Heart right ventricle (tissue), 16 donors: ENCODE measurements around the gene SLC16A10. TPM values are rescaled to one million over a fixed set of nuclear protein-coding genes. Genes with fewer than 3 reads are reported as not detected.
A peak's percentile ranks its signal among the peaks of the same experiment; 100 is the strongest.
"Not testable (repeated sequence)": the region's sequence is repeated elsewhere in the genome, so short reads cannot be mapped to it uniquely, and the experiment has no call there.

ENCODE experiments used
- ATAC-seq, 8 donors: fragments of 200-7000 bp; cut with Tn5 transposase; one replicate each; pipeline ENCODE4 v1.9.1; 2020; ENCODE audit warnings: mild to moderate bottlenecking in 8 of 8, moderate library complexity in 8 of 8, moderate number of reproducible peaks in 1 of 8
- DNase-seq, 2 donors: peaks; one replicate each; pipeline ENCODE4 v3.0.0-alpha.2; 2020
- H3K27ac ChIP-seq, 10 donors: fragments of 200-600 bp; sonication (generic) in 2 of 10; one replicate each; pipeline versions ENCODE4 v1.5.0 to v1.8.0; 2020 to 2022; ENCODE audit warnings: mild to moderate bottlenecking in 3 of 10
- H3K27me3 ChIP-seq, 7 donors: fragments of 200-600 bp; one replicate each; pipeline ENCODE4 v1.8.0; 2021 to 2022; ENCODE audit warnings: mild to moderate bottlenecking in 2 of 7
- H3K36me3 ChIP-seq, 9 donors: fragments of 200-600 bp; sonication (generic) in 1 of 9; one replicate each; pipeline versions ENCODE4 v1.5.0 to v1.8.0; 2020 to 2022; ENCODE audit warnings: mild to moderate bottlenecking in 2 of 9
- H3K4me1 ChIP-seq, 9 donors: fragments of 200-600 bp; sonication (generic) in 1 of 9; one replicate each; pipeline versions ENCODE4 v1.5.0 to v1.8.0; 2020 to 2022; ENCODE audit warnings: mild to moderate bottlenecking in 4 of 9
- H3K4me3 ChIP-seq, 10 donors: fragments of 200-600 bp; sonication (generic) in 2 of 10; one replicate each; pipeline versions ENCODE4 v1.5.0 to v1.8.0; 2020 to 2022; ENCODE audit warnings: mild to moderate bottlenecking in 7 of 10, moderate library complexity in 2 of 10
- H3K9me3 ChIP-seq, 11 donors: fragments of 200-600 bp in 10 of 11; sonication (generic) in 2 of 11; one replicate each; pipeline versions ENCODE4 v1.5.0 to v1.8.0; 2013 to 2022; ENCODE audit warnings: mild to moderate bottlenecking in 2 of 11, control low read depth in 1 of 11, moderate library complexity in 1 of 11
- CTCF ChIP-seq, 9 donors: fragments of 200-600 bp; sonication (generic) in 2 of 9; IDR thresholded peaks; one replicate each; pipeline versions ENCODE4 v1.5.0 to v1.8.0; 2021 to 2022; ENCODE audit warnings: antibody characterized with exemption in 9 of 9, mild to moderate bottlenecking in 5 of 9, moderate library complexity in 1 of 9
- WGBS, 2 donors: extraction: QIAGEN DNeasy Blood & Tissue Kit; methylation state at CpG; one replicate each; pipeline ENCODE4 v1.1.7; 2013; ENCODE audit warnings: inconsistent platforms in 1 of 2; 5-methylcytosine and 5-hydroxymethylcytosine counted together
- intact Hi-C, 10 donors: fragments of 100-400 bp; cut with DNase I; formaldehyde crosslinking; loops; one replicate each; pipeline versions ENCODE4 v1.11.1 to v1.14.2; 2022
- polyA plus RNA-seq, 2 donors: library from polyadenylated mRNA; stranded (reverse); fragments of 200-250 nt; gene quantifications; one replicate each; pipeline ENCODE4 v1.2.3, GENCODE V29; 2013
- total RNA-seq, 10 donors: library from RNA; stranded (reverse); fragmentation: NEBNext Ultra II Directional in 3 of 10; extraction: Animal tissue kit (Norgen Biotek cat#: 25700) in 3 of 10; gene quantifications; one replicate each; pipeline versions ENCODE4 v1.2.1 to v1.2.4, GENCODE V29; 2021 to 2023
- donor health status: Arrhythmogenic right ventricular cardiomyopathy.
- donor health status: ischemic (EF 13 %, LVEDD 7.1; RV severe dilation, severe dysfunction).
- donor health status: healthy with polysubstance abuse.
- donor health status: DM: no; HTN: yes; CAD: no.
- donor health status: DM: no; HTN: no; CAD: no.
- donor health status: ischemic (EF 25% LVEDD 6.9; RV normal size, moderate dysfunction).
- donor health status: ischemic (EF 25% LVEDD 5.7; RV mildly dilated, moderate dysfunction).
- donor health status: healthy.
- donor health status: DM: yes; HTN: yes; CAD: no.
- donor health status: Ischemic cardiomyopathy.
- donor health status: ischemic (EF 35%, LVEDD 5.7; RV mildly dilated, moderate dysfunction).
- donor health status: nonischemic (EF 11% LVEDD 7.7; RV severe dilation, severe dysfunction).
- donor health status: DM: yes; HTN: yes; CAD: no.
- donor health status: PGD.
- donor health status: ischemic (EF 29% LVEDD 5.4; RV normal size, mild dysfunction).
- donor health status: nonischemic (EF 23%, LVEDD 6.1; RV moderate dilation, normal function).

The SLC16A10 gene
- total and polyA plus RNA-seq, 12 donors = 1.4 to 8.1 (median 5.7) TPM

DNA sequence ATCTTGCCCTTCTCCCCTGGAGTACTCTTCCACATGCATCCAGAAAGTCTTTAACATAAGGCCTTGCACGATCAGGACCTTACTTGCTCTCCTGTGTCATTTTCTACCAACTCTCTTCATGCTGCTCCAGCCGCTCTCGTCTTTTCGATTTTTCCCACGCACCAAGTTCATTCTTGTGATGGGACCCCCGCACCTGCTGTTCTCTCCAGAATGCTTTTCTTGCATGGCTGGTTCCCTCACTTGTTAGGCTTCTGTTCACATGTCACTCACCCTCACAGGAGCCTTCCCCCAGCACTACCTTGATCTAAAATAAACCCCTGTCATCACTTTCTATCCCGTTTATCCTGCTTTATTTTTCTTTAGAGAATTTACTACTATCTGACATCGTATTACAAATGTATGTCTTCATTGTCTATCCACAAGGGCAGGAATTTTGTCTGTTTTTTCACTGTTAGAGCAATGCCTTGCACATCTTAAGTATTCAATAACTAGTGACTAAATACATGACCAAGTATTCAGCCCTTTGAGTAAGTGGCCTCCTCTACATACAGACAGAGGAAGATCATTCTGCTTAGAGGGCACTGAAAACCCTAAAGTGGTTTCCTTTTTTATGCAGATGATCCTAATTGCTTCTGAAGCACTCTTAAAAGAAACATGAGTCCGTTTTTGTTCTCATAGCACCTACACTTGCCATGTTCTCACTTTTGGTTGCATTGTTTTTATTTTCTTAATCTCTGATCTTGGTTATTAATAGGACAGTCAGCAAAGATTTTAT lies 166.9 kb downstream of the SLC16A10 start:
- Histone ChIP-seq H3K9me3 (no peaks in the 10 kb centered on the region), H3K36me3 (no peaks in the 10 kb centered on the region), H3K27ac (no peak overlapping the region), H3K4me1 (peaks cover 0 to 6% (median 4%) of the 10 kb centered on the region in 9 donors), H3K4me3 (no peak overlapping the region), H3K27me3 (peaks cover 0 to 20% (median 2%) of the 10 kb centered on the region in 7 donors)
- ATAC-seq (no peak), DNase-seq (no peak)
- TF ChIP-seq CTCF (IDR thresholded peaks at IDR 0.05) = no peak
- 66 to 71% methylated on average over 9 of the region's 9 CpGs for WGBS, 2 donors
- intact Hi-C loops = loop anchor here in 4 of 10 donors (5.0 to 10.0 kb wide), 4 partner anchors 197 to 791 kb away; partner anchors contain the start of gene REV3L (in 1 of the 4)

GRCh38 chr6:111254779-111255166 lies 167.5 kb downstream of the SLC16A10 start:
- Histone ChIP-seq H3K36me3 (no peaks in the 10 kb centered on the region), H3K4me3 (no peak overlapping the region), H3K4me1 (peaks cover 0 to 9% (median 5%) of the 10 kb centered on the region in 9 donors), H3K9me3 (no peaks in the 10 kb centered on the region), H3K27me3 (peaks cover 0 to 20% (median 2%) of the 10 kb centered on the region in 7 donors), H3K27ac (no peak overlapping the region)
- 87 to 89% methylated on average over 6 of the region's 6 CpGs for WGBS, 2 donors
- no peak for TF ChIP-seq CTCF (IDR thresholded peaks at IDR 0.05)
- DNase-seq = no peak
- ATAC-seq = no peak
- intact Hi-C loops = loop anchor here in 7 of 10 donors (5.0 to 10.0 kb wide), 8 partner anchors 197 to 790 kb away; partner anchors contain the start of gene REV3L (in 2 of the 7)

DNA sequence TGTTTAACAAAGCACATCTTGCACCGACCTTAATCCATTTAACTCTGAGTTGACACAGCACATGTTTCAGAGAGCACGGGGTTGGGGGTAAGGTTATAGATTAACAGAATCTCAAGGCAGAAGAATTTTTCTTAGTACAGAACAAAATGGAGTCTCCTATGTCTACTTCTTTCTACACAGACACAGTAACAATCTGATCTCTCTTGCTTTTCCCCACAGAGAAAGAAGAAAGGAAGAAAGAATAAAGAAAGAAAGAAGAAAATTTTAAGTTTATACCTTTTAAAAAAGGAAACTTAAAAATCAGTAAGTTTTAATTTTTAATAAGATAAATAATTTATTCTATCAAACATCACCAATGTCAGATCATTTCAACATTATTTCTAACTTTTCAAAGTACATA lies 168.5 kb downstream of the SLC16A10 start:
- H3K27ac ChIP-seq, DNase-seq, H3K4me3 ChIP-seq, H3K9me3 ChIP-seq, H3K36me3 ChIP-seq, ATAC-seq: not testable (repeated sequence)
- 37 to 51% methylated on average over 2 of the region's 2 CpGs for WGBS, 2 donors
- intact Hi-C loops = loop anchor here in 7 of 10 donors (2.0 to 10.0 kb wide), 8 partner anchors 47 to 789 kb away; partner anchors contain the start of gene REV3L (in 2 of the 7)
- H3K27me3 ChIP-seq = peaks cover 0 to 20% (median 2%) of the 10 kb centered on the region in 7 donors
- peaks cover 0 to 20% (median 16%) of the 10 kb centered on the region in 9 donors for H3K4me1 ChIP-seq

DNA sequence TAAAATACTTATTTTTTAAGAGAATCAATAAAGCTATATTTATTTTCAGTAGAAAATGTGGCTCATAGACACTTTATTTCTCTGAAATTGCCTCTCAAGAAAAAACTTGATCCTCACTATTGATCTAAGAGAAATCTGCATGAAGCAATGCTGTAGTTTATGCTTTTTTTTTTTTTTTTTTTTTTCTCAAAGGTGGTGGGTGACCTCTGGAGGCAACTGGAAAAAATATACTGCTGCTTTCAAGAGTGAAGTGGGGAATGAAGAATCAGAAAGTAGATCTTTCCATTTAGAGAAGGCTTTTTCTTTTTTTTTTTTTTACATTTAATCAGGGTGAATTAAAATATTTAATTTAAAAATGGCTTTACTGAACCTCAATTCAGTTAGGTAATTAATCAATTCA lies 169.3 kb downstream of the SLC16A10 start:
- TF ChIP-seq CTCF (IDR thresholded peaks at IDR 0.05) = peak in 4 of 9 donors; percentile 15 to 38 (median 22)
- intact Hi-C loops = loop anchor here in 7 of 10 donors (2.0 to 10.0 kb wide), 8 partner anchors 48 to 788 kb away; partner anchors contain the start of gene REV3L (in 2 of the 7)
- DNase-seq = no peak
- Histone ChIP-seq H3K4me1 (peaks cover 0 to 23% (median 17%) of the 10 kb centered on the region in 9 donors), H3K4me3 (no peak overlapping the region), H3K9me3 (no peaks in the 10 kb centered on the region), H3K27ac (no peak overlapping the region), H3K36me3 (no peaks in the 10 kb centered on the region), H3K27me3 (peaks cover 0 to 20% (median 2%) of the 10 kb centered on the region in 7 donors)
- no peak for ATAC-seq
